H1 (cell line): ENCODE measurements around the gene GREB1.

ENCODE experiments used
- CHD2 ChIP-seq: IDR thresholded peaks from 2 replicates; pipeline ENCODE4 v1.6.1; 2012; ENCODE audit warnings: low read length, improper control_type of control experiment
- CTCF ChIP-seq, 3 experiments: IDR thresholded peaks; 1 replicate in 2 of 3; 2 replicates in 1 of 3; pipeline versions ENCODE4 v1.5.1 to v1.6.1; 2011; ENCODE audit warnings: low read length in 3 of 3, mild to moderate bottlenecking in 3 of 3, inconsistent platforms in 2 of 3, low read depth in 1 of 3, moderate library complexity in 1 of 3; ENCODE audit not compliant: insufficient read depth in 1 of 3; ENCODE audit errors: control extremely low read depth in 1 of 3
- MAX ChIP-seq: IDR thresholded peaks from 2 replicates; pipeline ENCODE4 v1.6.1; 2012; ENCODE audit warnings: inconsistent platforms

GRCh38 chr2:11578081-11578948 is 44.5 kb downstream of the GREB1 start:
- TF ChIP-seq CHD2 (no peak), CTCF (IDR thresholded peaks at IDR 0.05; ENCODE audit: control extremely low read depth in 1 of 3, insufficient read depth in 1 of 3, low read depth in 1 of 3, low read length in 3 of 3) (no peak), MAX (no peak)
